Gastroesophageal sphincter (tissue), 3 donors: ENCODE measurements around the gene SSB.

Experiments used
- CTCF ChIP-seq, 4 experiments: fragments of 200-600 bp in 2 of 4; fragments of 450-650 bp in 2 of 4; sonication (generic) in 1 of 4; IDR thresholded peaks; one replicate each; pipeline ENCODE4 v1.5.1; 2017 to 2019; ENCODE audit warnings: antibody characterized with exemption in 4 of 4, mild to moderate bottlenecking in 2 of 4, moderate library complexity in 2 of 4
- EP300 ChIP-seq: sonication (generic); formaldehyde crosslinking; IDR thresholded peaks from one replicate; pipeline ENCODE4 v1.6.1; 2017; ENCODE audit warnings: antibody characterized with exemption, mild to moderate bottlenecking
- POLR2A ChIP-seq, 2 donors: fragments of 450-650 bp; IDR thresholded peaks; one replicate each; pipeline ENCODE4 v1.6.1; 2017; ENCODE audit warnings: antibody characterized with exemption in 2 of 2, mild to moderate bottlenecking in 2 of 2, moderate library complexity in 1 of 2

GRCh38 chr2:169834401-169834800, 35.7 kb downstream of the SSB start:
- no peak for TF ChIP-seq POLR2A (IDR thresholded peaks at IDR 0.05)
- TF ChIP-seq CTCF (IDR thresholded peaks at IDR 0.05), result no peak
- TF ChIP-seq EP300, result no peak
